ENCODE measurements around the gene CDRT4.

Gene CDRT4

GRCh38 chr17:15482476-15482875 lies 15.1 kb upstream of the CDRT4 start:
- Histone ChIP-seq H3K27ac (no peak overlapping the region), H3K36me3 (replicated peaks) (no peaks in the 10 kb centered on the region), H3K4me3 (ENCODE audit: low read depth, low read length) (no peak overlapping the region), H3K27me3 (replicated peaks) (no peaks in the 10 kb centered on the region)
- TF ChIP-seq CTCF (IDR thresholded peaks at IDR 0.05; ENCODE audit: low read depth, low read length, missing control alignments) = no peak
- in situ Hi-C loops (cut with HindIII; ENCODE audit: low pct_ligation_motif_present, low sequenced_read_pairs) = loop anchor here (25.0 kb wide), 1 partner anchor 195 kb away; no protein-coding TSS in a partner anchor
- no peak for DNase-seq

GRCh38 chr17:15481481-15481880 lies 14.1 kb upstream of the CDRT4 start:
- H3K27ac ChIP-seq = no peak overlapping the region
- in situ Hi-C loops (cut with HindIII; ENCODE audit: low pct_ligation_motif_present, low sequenced_read_pairs) = loop anchor here (25.0 kb wide), 1 partner anchor 194 kb away; no protein-coding TSS in a partner anchor
- H3K36me3 ChIP-seq (replicated peaks) = no peaks in the 10 kb centered on the region
- no peak for DNase-seq
- H3K27me3 ChIP-seq (replicated peaks) = no peaks in the 10 kb centered on the region
- TF ChIP-seq CTCF (IDR thresholded peaks at IDR 0.05; ENCODE audit: low read depth, low read length, missing control alignments) = no peak
- H3K4me3 ChIP-seq (ENCODE audit: low read depth, low read length) = no peak overlapping the region

- Histone ChIP-seq H3K27me3 (replicated peaks) (no peaks in the 10 kb centered on the region), H3K36me3 (replicated peaks) (no peaks in the 10 kb centered on the region), H3K27ac (no peak overlapping the region), H3K4me3 (ENCODE audit: low read depth, low read length) (no peak overlapping the region)
- in situ Hi-C loops (cut with HindIII; ENCODE audit: low pct_ligation_motif_present, low sequenced_read_pairs) = loop anchor here (25.0 kb wide), 1 partner anchor 193 kb away; no protein-coding TSS in a partner anchor
- DNase-seq = no peak
- TF ChIP-seq CTCF (IDR thresholded peaks at IDR 0.05; ENCODE audit: low read depth, low read length, missing control alignments) = no peak
Measured at GRCh38 chr17:15480204-15480603, 12.8 kb upstream of the CDRT4 start.

- Histone ChIP-seq H3K27ac (no peak overlapping the region), H3K36me3 (replicated peaks) (no peaks in the 10 kb centered on the region), H3K27me3 (replicated peaks) (no peaks in the 10 kb centered on the region), H3K4me3 (ENCODE audit: low read depth, low read length) (no peak overlapping the region)
- in situ Hi-C loops (cut with HindIII; ENCODE audit: low pct_ligation_motif_present, low sequenced_read_pairs) = loop anchor here (25.0 kb wide), 1 partner anchor 192 kb away; no protein-coding TSS in a partner anchor
- TF ChIP-seq CTCF (IDR thresholded peaks at IDR 0.05; ENCODE audit: low read depth, low read length, missing control alignments) = no peak
- no peak for DNase-seq
Measured at GRCh38 chr17:15479703-15480102, 12.3 kb upstream of the CDRT4 start.

- H3K27ac ChIP-seq = no peak overlapping the region
- H3K36me3 ChIP-seq (replicated peaks) = no peaks in the 10 kb centered on the region
- H3K4me3 ChIP-seq (ENCODE audit: low read depth, low read length) = no peak overlapping the region
- in situ Hi-C loops (cut with HindIII; ENCODE audit: low pct_ligation_motif_present, low sequenced_read_pairs) = loop anchor here (25.0 kb wide), 1 partner anchor 192 kb away; no protein-coding TSS in a partner anchor
- TF ChIP-seq CTCF (IDR thresholded peaks at IDR 0.05; ENCODE audit: low read depth, low read length, missing control alignments) = no peak
- H3K27me3 ChIP-seq (replicated peaks) = no peaks in the 10 kb centered on the region
- DNase-seq = no peak
Measured at GRCh38 chr17:15478845-15479244, 11.4 kb upstream of the CDRT4 start.

All from brain microvascular endothelial cell (primary cell).